Measurements from ENCODE around the gene NPM1. TPM values are rescaled to one million over a fixed set of nuclear protein-coding genes. Genes with fewer than 3 reads are reported as not detected.
"Not testable (repeated sequence)": the region's sequence is repeated elsewhere in the genome, so short reads cannot be mapped to it uniquely, and the experiment has no call there.

The NPM1 gene
- total RNA-seq (2014; rRNA removed; shearing (Covaris generic)), result 3,487 and 3,786 TPM in 2 replicates
- 3,077 and 3,459 TPM in 2 replicates for polyA plus RNA-seq (2015; cell fraction: cytosol; rRNA removed)
- 1,553 and 1,691 TPM in 2 replicates for polyA plus RNA-seq (2015; cell fraction: nucleus; rRNA removed)

- in situ Hi-C loops (cut with HindIII; ENCODE audit: low pct_unique_long_range_greater_than_20kb, low sequenced_read_pairs), result no loop called here
- DNase-seq (ENCODE audit: low read depth, low spot score), result peak; percentile 97
Measured at GRCh38 chr5:171387345-171387969, at the start of gene NPM1. Gene NPM1, plus strand, starts transcription at chr5:171387849. Its CDS starts 100 bp downstream, at chr5:171387949.

- in situ Hi-C loops (cut with HindIII; ENCODE audit: low pct_unique_long_range_greater_than_20kb, low sequenced_read_pairs), result no loop called here
Measured at GRCh38 chr5:171340042-171340441, 47.6 kb upstream of the NPM1 start.

DNA sequence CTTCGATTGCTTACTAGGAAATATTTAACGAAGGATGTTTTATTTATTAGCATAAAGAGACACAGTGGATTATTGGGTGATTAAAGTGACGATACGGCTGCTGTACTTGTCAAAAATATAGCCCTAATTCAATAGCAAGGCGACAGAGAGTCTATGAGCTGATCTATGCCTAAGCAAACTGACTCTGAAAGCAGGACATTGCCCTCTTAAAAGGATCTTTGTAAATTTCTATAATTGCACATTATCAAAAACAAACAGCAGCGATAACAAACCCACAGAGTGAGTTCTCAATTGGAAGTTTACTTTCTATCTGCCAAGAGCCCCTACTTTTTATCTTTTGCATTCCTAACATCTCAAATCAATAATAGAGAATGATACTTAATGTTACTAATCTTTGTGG lies 47.2 kb upstream of the NPM1 start:
- in situ Hi-C loops (cut with HindIII; ENCODE audit: low pct_unique_long_range_greater_than_20kb, low sequenced_read_pairs), result no loop called here
- no peak for DNase-seq (ENCODE audit: low read depth, low spot score)

More at GRCh38 chr5:171340042-171340441, 47.6 kb upstream of the NPM1 start:
- no peak for DNase-seq (ENCODE audit: low read depth, low spot score)

DNA sequence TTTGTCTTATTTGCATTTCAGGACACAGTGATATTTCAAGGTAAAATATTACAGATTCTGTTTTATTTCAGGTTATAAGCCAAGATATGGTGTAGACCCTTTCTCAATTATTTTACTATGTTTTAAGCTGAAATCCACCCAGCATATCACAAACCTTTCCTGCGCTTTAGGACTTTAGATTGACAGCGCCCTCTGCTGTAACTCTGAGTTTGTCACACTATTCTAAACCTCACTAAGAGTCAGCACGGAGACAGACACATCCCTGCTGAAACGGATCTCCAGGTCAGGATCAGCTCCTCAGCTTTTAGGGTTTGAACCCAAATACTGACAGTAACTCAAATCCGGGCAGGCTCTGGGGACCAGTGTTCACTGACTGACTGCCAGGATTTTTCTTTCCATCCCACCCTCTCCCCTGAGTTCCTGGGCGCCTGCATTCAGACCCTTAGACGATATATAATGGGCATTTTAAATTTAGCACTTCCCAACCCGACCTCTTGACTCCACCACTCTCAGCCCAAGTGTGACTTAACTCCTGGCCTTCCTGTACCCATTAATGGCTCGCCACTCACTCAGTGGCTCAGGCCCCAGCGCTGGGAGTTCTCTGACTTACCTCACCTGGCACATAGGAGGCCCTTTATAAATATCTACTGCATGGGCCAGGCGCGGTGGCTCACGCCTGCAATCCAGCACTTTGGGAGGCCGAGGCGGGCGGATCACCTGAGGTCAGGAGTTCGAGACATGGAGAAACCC lies 45.1 kb upstream of the NPM1 start:
- DNase-seq (ENCODE audit: low read depth, low spot score), result peak; percentile 77
- in situ Hi-C loops (cut with HindIII; ENCODE audit: low pct_unique_long_range_greater_than_20kb, low sequenced_read_pairs), result no loop called here

- no peak for DNase-seq (ENCODE audit: low read depth, low spot score)
- in situ Hi-C loops (cut with HindIII; ENCODE audit: low pct_unique_long_range_greater_than_20kb, low sequenced_read_pairs), result no loop called here
Measured at GRCh38 chr5:171344936-171345608, 42.6 kb upstream of the NPM1 start.

DNA sequence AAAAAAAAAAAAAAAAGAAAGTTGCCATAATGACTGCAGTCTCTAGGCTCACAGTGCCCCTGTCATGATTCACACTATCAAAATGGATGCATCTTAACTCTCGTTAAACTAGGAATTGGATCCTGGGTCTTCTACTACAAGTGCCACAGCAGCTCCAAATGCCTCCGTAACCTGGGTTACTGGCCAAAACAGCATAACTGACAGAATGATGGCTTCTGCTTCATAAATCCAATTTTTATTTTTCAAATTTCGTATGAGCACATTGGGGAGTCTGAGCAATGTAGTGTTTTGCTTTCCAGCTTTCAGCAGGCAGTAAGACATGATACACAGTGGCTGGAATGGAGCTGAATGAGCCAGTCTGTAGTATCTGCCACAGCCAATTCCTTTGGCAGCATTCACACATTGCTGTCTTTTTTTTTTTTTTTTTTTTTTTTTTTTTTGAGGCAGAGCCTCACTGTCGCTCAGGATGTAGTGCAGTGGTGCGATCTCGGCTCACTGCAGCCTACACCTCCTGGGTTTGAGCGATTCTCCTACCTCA lies 36.0 kb upstream of the NPM1 start:
- no peak for DNase-seq (ENCODE audit: low read depth, low spot score)
- in situ Hi-C loops (cut with HindIII; ENCODE audit: low pct_unique_long_range_greater_than_20kb, low sequenced_read_pairs), result no loop called here

GRCh38 chr5:171355302-171355724 lies 32.3 kb upstream of the NPM1 start:
- DNase-seq (ENCODE audit: low read depth, low spot score), result no peak
- in situ Hi-C loops (cut with HindIII; ENCODE audit: low pct_unique_long_range_greater_than_20kb, low sequenced_read_pairs), result no loop called here

- in situ Hi-C loops (cut with HindIII; ENCODE audit: low pct_unique_long_range_greater_than_20kb, low sequenced_read_pairs), result no loop called here
Measured at GRCh38 chr5:171357843-171358242, 29.8 kb upstream of the NPM1 start.

GRCh38 chr5:171361151-171361550 lies 26.5 kb upstream of the NPM1 start:
- in situ Hi-C loops (cut with HindIII; ENCODE audit: low pct_unique_long_range_greater_than_20kb, low sequenced_read_pairs); DNase-seq (ENCODE audit: low read depth, low spot score): not testable (repeated sequence)

More at GRCh38 chr5:171357843-171358242, 29.8 kb upstream of the NPM1 start:
- DNase-seq (ENCODE audit: low read depth, low spot score), result no peak

DNA sequence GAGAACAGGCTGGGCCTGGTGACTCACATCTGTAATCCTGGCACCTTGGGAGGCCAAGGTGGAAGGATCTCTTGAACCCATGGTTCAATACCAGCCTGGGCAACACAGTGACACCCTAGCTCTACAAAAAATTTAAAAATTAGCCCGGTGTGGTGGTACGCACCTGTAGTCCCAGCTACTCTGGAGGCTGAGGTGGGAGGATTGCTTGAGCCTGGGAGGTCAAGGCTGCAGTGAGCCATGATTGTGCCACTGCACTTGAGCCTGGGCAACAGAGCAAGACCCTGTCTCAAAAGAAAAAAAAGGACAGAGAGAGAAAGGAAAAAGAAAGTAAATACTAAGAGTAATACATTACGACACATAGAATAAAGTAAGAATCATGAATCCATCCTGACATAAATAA lies 24.4 kb upstream of the NPM1 start:
- DNase-seq (ENCODE audit: low read depth, low spot score); in situ Hi-C loops (cut with HindIII; ENCODE audit: low pct_unique_long_range_greater_than_20kb, low sequenced_read_pairs): not testable (repeated sequence)

DNA sequence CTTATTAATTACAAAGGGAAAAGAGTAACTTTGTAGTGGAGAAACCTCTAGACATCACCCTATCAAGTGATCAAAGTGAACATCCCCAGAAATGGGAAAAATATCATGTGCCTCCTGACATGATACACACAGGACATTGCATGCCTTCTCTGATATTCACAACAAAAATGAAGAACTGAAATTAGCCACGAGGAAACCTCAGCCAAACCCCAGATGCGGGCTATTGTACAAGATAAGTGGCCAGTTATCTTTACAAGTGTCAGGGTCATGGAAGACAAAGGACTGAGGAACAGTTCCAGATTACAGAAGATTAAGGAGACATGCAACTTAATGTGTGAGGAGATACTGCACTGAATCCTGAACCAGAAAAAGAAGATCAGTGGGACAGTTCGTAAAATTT lies 23.8 kb upstream of the NPM1 start:
- in situ Hi-C loops (cut with HindIII; ENCODE audit: low pct_unique_long_range_greater_than_20kb, low sequenced_read_pairs), result no loop called here
- DNase-seq (ENCODE audit: low read depth, low spot score), result no peak

GRCh38 chr5:171365351-171365750 lies 22.3 kb upstream of the NPM1 start:
- peak; percentile 64 for DNase-seq (ENCODE audit: low read depth, low spot score)
- in situ Hi-C loops (cut with HindIII; ENCODE audit: low pct_unique_long_range_greater_than_20kb, low sequenced_read_pairs), result no loop called here

- DNase-seq (ENCODE audit: low read depth, low spot score), result no peak
- in situ Hi-C loops (cut with HindIII; ENCODE audit: low pct_unique_long_range_greater_than_20kb, low sequenced_read_pairs), result no loop called here
Measured at GRCh38 chr5:171366645-171367044, 21.0 kb upstream of the NPM1 start.

- in situ Hi-C loops (cut with HindIII; ENCODE audit: low pct_unique_long_range_greater_than_20kb, low sequenced_read_pairs), result no loop called here
- peak; percentile 46 for DNase-seq (ENCODE audit: low read depth, low spot score)
Measured at GRCh38 chr5:171367424-171368370, 20.0 kb upstream of the NPM1 start.

DNA sequence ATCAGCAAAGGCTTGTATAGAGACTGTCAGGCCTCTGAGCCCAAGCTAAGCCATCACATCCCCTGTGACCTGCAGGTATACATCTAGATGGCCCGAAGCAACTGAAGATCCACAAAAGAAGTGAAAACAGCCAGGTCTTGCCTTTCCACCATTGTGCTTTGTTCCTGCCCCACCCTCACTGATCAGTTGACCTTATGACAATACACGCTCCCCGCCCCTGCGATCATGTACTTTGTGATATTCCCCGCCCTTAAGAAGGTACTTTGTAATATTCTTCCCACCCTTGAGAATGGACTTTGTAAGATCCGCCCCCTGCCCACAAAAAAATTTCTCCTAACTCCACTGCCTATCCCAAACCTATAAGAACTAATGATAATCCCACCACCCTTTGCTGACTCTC lies 18.6 kb upstream of the NPM1 start:
- no peak for DNase-seq (ENCODE audit: low read depth, low spot score)
- in situ Hi-C loops (cut with HindIII; ENCODE audit: low pct_unique_long_range_greater_than_20kb, low sequenced_read_pairs), result no loop called here

DNA sequence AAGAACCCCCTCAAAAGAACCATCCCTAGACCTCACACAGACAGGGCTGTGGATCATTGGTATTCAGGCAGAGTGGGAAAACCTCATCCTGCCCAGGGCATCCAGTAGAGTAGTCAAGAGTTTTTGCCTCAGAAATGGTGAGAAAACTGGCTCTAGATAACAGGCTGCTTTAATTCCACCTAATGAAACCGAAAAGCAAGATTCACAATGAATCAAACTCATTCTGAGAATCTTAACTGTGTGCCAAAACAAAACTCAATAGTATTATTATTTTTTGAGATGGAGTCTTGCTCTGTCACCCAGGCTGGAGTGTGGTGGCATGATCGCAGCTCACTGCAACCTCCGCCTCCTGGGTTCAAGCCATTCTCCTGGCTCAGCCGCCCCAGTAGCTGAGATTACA lies 17.8 kb upstream of the NPM1 start:
- in situ Hi-C loops (cut with HindIII; ENCODE audit: low pct_unique_long_range_greater_than_20kb, low sequenced_read_pairs), result no loop called here
- no peak for DNase-seq (ENCODE audit: low read depth, low spot score)

DNA sequence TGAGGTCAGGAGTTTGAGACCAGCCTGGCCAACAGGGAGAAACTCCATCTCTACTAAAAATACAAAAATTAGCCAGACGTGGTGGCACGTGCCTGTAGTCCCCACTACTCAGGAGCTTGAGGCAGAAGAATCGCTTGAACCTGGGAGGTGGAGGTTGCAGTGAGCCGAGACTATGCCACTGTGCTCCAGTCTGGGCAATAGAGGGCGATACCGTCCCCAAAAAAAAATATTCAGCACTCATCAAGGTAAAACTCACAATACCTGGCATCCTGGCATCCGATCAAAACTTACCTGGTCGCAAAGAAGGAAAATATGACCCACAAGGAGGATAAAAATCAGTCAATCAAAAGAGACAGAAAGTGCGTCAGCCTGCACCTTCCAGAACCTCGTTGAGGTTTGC lies 16.8 kb upstream of the NPM1 start:
- in situ Hi-C loops (cut with HindIII; ENCODE audit: low pct_unique_long_range_greater_than_20kb, low sequenced_read_pairs); DNase-seq (ENCODE audit: low read depth, low spot score): not testable (repeated sequence)
